ENCODE results near the gene CDH16.

CDH16 gene

DNA sequence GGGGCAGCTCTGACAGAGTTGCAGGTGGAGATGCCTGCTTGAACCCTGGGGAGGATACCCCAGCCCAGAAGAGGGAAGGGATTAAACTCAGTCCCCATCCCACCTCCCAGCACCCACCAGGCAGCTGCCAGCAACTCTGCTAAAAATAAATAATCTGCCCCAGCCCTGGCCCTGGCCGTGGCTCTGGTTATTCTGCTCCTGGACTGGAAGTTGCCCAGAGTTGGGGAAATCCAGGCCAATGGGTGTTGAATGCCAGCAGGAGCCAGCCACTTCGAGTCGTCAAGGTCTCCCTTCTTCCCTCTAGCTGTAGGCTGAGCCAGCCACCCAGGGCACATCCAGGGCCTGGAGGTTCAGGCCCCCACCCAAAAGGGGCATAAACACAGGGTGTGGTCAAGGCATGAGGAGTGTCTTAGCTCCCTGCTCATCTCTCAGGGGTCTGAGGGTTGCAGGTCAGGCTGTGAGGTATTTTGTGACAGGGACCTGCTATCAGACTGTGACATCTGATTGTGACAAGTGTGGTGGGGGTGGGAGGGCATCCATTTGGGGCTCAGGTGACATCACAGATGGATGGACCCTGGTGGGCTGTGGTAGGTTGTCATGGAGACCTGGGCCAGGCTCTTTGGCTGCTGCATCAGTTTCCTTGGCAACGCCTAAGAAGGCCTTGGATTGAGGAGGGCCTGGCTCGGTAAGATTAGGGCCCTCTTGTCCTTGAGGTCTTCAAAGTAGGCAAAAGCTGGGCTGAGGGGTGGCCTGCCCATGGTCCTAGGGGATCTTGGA is 7.7 kb upstream of the CDH16 start:
- DNase-seq, result no peak

DNA sequence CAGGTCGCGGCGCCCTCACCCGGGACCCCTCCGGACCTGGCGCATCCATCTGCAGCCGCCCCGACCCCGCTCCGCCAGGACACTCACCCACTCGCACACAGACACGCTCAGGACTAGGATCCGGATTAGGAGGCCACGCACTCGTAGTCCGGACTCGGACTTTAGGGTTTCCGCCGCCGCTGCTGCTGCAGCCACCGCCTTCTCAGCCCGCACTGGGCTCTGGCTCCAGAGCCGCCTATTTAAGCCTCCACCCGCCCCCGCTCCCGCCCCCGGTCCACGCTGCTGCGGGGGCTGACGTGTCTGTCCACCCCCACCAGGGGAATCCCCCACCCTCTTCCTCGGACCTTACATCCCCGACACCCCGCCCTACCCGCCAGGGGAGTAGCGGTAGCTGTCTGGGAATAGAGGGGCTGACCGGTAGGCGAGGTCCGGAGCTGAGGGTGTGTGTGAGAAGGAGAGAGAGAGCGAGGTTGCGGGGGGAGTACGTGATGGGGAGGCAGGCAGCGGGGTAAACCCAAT is 6.7 kb upstream of the CDH16 start, which contains the start of gene RRAD:
TSS of gene RRAD (minus strand) at position 214 of the 519 bp plus-strand sequence. CDS start 356 bp downstream, outside the sequence.
- DNase-seq, result no peak

DNA sequence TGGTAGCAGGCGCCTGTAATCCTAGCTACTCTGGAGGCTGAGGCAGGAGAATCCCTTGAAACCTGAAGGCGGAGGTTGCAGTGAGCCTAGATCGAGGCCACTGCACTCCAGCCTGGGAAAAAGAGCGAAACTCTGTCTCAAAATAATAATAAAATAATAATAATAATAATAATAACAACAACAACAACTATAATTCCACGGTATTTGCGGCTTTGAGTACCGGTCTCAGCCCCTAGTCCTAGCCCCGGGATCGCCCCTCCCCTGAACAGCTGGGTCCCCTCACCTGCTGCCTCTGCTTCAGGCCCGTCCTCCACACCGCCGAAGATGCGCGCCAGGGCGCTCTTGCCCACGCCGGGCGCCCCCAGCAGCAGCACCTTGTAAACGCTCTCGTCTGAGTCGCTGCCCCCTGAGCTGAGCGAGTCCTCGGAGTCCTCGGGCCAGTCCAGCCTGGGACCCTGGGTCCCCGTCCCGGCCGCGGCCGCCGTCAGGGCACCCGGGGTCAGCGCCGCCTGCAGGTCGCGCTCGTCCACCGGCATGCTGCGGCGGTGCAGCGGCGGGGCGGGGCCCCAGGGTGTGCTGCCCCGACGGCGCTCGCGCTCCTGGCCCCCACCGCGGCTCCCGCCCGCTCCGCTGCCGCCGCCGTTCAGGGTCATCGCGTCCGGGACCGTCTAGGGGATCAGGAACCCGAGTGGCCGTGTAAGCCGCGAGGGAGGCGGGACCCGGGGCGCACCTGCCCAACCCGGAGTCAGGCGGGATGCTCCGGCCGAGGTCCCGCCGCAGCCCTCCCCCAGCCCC is 6.0 kb upstream of the CDH16 start:
- no peak for DNase-seq

DNA sequence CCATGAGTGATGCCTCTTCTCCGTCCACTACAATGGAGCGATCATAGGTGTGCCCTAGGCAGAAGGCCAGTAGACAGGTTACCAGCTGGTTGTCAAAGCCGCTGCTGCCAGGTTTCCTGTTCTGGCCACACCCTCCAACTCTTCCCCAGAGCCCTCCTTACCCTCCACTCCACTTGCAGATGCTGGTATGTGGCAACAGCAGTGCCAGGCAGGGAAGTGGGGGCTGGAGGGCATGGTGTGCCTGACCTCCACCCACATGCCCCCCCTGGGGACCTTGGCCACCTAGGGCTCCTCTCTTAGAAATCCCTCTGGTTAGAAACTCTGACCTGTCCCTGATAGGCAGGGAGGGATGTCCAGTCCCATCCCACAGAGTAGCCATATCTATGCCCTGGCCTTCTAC is 5.2 kb upstream of the CDH16 start:
- no peak for DNase-seq

DNA sequence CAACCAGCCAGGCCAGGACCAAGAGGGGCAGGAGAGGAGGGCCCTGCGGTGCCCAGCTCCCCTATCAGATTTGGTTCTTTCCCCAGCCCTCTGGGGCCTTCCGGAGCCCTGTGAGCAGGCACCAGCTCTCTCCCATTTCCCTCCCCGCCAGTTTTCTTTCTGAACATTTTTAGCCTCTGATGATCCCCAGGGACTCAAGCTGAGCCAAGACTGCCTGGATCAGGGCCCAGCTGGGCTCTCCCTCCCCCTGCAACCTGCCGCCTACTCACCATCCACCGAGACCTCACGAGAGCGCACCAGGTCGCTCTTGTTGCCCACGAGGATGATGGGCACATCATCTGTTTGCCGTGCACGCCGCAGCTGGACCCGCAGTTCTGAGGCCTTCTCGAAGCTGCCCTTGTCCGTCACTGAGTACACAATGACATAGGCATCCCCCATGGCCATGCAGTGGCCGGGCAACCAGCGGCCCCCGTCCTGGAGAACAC is 4.6 kb upstream of the CDH16 start:
- DNase-seq, result no peak

DNA sequence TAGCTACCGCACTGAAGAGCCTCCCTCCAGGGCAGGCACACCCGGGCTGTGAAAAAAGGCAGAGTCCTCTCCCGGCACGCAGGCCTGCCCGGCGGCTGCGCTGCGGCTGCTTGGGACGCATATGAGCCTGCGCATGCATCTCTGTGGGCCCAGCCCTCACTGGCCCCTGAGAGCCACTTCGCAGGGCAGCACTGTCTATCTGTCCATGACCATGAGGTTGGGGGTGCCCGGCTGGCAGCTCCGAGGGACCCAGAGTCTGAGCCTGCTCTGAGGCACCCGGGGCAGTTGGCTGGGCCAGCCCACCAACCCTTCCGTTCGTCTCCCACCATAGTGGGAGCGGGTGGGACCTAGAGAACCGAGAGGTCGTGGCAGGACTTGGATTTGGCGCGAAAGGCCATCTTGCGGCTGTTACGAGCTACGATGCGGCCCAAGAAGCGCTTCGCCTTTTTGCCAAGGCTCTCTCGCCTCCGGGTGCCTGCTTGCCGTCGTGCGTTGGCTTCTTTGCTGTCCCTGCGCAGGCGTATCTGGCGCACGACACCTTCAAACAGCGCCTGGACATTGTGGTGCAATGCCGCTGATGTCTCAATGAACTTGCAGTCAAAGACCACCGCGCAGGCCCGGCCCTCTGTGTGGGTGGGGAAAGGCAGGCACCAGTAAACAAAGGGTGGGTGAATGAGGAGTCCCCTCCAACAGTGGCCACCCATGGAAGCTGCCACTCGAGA is 3.2 kb upstream of the CDH16 start:
- DNase-seq, result no peak

DNA sequence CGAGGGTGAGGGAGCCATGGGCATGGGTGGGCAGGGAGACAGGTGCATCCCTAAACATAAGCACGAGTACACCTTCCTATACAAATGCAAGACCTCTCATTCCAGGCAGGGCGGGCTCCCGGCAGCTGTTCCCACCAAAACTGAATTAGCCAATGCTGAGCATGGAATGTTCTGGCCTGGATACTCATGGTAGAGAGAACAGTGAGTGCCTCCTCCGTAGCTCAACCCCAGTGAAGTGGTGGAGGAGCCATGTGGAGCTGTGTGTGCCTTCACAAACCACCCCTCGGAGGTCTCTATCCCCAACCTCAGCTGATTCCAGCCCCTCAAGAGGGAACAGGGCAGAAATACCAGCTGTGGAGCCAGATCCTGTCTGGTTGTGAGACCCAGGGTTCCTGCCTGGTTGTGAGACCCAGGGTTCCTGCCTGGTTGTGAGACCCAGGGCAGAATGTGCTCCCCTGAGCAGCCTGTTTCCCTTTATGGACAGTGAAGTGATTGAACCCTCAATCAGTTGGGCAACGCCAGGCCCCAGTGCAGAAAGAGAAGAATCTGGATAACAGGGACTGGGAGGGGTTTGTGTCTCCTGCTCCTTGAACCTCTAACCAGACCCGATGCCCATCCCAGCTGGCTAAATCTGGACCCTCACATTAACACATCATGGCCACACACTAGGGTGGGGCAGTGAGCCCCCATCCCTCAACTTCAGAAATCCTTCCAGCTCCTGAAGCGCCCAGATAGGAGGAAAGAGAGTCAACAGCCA is 2.4 kb upstream of the CDH16 start:
- no peak for DNase-seq

DNA sequence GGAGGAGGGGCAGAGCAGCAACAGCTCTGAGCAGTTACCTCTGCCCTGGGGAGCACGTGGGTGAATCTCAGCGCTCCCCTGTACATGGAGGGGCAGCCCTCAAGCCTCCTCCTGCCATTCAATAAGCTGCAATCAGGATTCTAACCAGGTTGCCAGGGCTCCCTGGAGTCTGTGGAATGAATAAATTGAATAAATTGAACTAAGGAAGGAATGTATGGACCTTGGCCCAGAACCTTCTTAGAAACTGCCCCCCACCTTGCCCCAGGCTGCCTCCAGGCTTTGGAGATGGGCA is 1.6 kb upstream of the CDH16 start:
- no peak for DNase-seq

DNA sequence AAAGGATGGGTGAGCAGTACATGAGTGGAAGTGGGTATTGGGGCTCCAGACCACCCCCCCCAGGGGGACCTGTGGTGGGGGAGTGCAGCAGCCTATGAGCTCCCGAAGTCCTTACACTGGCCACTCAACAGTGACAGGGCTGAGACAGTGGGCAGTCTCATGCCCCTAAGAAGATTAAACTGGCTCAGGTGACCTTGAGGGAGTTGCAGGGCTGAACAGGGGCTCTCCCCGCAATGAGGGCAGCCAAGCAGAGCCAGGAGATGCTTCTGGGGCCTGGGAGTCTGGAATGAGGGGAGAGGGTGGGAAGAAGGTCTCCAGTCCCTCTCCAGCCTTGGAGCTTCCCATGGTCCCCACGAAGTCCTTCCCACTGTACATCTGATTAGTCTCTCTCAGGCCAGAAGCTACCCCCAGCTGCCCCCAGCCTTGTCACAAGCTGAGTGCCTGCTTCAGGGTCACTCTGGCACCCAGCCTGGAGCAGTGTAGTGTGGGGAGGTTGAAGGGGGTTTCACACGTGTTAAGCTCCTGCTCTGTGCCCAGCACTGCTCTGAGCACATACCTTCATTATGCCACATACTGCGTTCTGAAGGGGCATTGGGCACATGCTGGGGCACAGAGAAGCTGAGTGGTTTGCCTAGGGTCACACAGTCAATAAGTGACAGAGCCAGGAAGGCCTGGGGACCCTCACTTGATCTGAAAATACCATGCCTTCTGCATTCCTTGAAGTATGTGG is 1.0 kb upstream of the CDH16 start:
- no peak for DNase-seq

DNA sequence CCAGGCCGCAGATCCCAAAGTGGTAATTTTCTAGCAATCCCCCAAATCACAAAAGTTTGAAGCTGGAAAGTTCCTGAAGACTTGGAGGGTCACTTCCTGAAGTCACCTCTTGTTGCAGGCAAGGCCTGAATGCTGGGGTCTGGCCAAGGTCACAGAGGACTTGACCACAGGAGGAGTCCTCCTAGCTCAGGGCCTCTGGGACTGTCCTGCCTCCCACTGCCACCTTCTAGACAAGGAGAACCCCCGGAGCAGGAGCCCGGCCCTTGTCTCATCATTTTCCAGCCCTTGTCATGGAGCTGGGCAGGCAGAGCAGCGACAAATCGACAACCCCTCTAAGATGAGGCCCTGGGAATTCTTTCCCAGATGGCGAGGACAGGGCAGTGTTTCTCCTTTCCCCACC is 330 bp downstream of the CDH16 start:
- DNase-seq, result no peak

DNA sequence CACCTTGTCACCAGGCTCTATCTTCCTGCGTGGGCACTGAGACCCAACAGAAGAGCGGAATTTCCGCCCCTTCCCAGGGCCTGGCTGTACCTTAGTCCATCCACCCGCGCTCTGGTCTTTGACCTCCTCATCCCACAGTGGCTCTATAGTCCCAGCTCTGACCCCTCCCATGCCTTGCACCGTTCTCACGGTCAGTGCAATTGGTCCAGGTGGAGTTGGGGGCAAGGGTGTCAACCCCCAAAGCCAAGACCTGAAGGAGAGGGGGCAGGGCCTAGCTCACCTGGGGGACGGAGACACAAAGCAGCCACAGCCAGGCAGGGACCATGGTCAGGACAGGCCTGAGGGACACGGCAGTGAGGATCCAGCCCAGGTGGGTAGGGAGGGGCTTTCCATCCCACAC is 944 bp downstream of the CDH16 start:
- DNase-seq, result no peak

DNA sequence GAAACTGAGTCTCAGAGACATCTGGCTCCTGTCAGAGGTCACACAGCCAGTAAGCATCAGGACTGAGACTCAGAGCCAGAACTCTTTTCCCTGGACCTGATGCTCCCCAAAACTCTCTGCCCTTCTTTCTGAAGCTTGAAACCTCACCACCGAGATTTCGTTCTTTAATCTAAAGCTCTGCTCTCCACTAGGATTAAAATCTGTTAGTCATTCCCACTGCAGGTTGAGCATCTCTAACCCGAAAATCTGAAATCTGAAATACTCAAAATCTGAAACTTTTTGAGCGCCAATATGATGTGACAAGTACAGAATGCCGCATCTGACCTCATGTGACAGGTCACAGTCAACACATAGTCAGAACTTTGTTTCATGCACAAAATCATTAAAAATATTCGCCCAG is 2.2 kb downstream of the CDH16 start:
- DNase-seq, result no peak

DNA sequence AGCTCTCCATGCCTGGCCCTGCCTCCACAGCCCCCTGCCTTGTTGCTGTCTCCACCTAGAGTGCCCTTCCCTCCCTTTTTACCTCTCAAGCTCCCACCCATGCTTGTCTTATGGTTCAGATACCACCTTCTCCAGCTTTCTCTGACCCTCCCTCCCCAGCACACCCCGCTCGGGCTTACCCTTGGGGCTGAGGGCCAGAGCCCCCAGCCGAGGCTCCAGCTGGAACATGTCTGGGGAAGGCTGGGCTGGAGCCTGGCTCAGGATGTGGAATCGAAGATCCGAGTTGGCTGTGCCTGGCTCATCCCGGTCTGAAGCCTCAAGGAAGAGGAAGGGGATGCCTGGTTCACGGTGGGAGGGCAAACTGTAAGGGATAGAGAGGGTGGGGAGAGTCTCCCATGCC is 3.6 kb downstream of the CDH16 start:
- no peak for DNase-seq

DNA sequence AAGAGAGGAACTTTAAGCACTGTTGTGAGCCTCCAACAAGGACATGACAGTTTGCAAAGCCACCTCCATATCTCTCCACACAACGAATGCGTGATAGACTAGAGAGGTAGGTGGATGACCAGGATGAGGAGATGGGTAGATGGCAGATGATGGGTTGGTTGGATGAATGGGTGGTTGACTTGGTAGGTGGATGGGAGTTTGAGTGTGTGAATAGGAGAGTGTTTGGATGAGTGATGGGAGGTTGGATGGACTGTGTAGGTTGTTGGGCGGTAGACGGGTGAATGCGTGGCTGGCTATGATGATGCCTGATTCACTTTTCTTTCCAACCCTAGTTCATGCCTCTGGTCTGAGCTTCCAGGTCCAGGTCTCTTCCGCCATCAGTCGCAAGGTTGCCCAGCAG is 4.1 kb downstream of the CDH16 start:
- no peak for DNase-seq

DNA sequence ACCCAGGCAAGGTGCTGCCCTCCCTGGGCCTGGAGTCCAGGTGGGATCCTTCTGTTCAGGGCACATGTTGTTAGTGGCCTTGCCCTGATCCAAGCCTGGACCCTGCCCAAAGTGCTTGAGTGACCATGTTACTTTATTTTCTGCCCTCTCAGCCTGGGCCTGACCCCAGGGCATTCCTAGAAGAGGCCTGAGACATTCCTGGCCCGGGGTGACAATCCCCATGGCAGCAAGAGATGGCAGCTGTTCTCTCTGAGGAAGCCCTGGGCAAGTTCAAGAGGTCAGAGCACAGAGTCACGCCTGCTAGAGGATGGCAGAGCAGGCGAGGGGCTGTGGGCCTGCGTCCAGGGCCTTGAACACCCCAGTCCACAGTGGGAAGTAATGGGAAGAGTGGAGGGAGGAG is 5.0 kb downstream of the CDH16 start:
- DNase-seq, result no peak

DNA sequence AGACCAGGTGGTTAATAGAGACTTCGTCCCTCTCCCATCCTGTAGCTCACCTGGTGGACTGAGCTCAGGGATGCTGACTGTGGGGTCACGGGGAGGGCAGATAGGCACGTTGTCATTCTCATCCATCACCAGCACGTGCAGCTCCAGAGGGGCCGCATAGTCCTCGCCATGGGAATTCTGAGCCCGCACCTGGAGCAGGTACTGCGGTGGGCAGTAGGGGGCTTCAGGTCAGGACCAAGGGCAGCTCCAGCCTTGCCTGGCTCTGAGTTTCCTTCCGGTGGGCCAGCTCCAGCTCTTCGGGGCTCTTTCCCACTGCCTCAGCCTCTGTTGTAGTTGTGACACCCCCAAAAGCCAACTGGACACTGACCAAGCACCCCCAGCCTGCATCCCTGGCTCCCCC is 5.6 kb downstream of the CDH16 start:
- no peak for DNase-seq

DNA sequence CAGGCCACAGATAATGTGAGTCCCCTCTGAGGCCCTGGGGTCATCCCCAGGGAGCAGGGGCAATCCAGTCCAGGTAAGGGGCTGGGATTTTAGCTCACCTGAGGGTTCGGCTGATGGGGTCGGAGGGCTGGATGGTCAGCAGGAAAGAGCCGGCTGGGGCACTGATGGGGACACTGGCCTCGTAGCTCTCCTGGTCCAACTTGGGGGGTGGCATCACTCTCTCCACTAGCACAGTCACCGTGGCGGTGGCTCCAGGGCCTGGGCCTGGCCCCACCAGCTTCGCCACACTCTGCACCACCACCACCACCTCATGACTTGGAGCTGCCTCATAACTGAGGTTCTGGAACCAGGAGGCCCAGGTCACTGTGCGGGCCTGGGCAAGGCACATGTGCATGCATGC is 6.9 kb downstream of the CDH16 start:
- no peak for DNase-seq

DNA sequence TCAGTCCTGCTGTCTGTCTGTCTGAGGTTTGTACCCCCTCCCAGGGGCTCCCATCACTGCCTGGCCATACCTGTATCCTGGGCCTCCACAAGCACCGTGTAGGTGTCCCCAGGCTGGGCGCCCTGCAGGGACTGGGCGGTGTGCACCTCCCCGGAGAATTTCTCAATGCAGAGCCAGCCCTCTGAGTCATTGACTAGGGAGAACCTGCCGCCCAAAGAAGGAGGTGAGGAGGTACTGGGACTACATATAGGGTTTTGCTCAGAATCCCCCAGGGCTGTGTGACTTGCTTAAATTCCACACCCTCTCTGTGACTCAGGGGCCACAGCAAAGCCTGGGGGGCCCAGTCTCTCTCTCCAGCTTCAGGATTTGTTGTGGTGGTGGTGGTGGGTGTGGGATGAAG is 7.6 kb downstream of the CDH16 start:
- DNase-seq, result no peak

DNA sequence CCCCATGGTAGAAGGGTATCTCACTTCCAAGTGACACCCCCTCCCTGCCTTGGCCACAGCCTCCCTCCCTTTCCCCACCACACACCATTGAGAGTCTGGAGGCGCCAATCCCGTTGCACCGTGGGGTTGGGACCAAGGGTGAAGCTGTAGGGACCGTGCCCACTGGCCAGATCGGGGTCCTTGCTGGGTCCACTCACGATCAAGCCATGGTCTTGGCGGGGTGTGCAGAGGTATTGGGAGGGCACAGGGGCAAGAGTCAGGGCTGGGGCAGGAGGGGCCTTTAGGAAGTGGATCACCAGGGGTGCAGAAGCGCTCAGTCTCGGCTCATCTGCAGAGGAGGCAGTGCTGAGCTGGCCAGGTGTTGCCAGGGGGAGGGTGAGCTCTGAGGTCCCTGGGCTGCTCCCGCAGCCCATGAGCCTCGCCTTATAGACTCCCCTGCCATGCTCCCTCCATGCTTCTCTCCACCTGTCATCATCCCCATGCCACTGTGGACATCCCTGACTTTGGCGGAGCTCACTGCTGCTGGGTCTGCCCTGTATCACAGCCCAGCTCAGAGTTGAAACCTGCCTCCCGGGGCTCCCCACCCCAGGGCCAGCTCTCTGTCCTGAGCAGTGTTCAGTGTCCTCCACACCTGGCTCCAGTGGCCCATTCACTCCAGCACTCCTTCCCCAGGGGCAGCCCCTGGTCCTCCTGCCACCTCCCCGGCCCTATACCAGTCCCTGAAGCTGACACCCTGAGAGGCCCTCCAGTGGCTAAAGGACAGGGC is 8.3 kb downstream of the CDH16 start:
- DNase-seq, result no peak

DNA sequence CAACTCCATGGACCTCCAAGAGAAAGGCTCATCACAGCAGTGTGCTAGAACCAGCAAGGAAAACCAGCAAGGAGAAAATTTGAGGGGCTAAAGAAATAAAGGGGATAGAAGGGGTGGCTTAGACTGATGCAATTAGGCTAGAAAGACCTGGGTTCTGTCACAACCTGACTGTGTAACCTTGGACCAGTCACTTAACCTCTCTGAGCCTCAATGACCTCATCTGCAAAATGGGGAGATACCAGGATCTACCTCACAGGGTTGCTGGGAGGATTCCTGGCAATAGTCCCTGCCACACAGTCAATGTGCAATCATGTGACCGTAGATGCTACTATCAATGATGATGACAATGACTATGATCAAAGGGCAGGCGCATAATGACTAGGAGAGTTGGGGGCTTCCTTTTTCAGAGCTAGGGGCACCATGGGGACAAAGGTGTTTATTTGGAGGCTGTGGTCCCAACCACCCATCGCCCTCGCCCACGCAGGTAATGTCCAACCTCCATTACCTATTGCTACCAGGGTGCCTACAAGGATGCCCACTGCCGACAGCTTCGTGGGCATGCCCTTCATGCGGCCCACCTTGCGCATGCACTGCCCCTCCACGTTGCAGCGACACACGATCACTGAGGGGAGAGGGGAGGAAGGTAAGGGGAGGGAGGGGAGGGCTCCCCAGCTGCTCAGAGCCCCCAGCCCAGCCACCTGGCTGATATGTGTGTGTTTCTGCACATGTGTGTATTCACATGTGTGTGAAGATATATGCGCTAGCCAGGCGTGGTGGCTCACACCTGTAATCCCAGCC is 9.7 kb downstream of the CDH16 start:
- no peak for DNase-seq
